H9 (cell line): Measurements from ENCODE around the gene SPRR5. TPM values are rescaled to one million over a fixed set of nuclear protein-coding genes. Genes with fewer than 3 reads are reported as not detected.

Experiments used
- DNase-seq: peaks from one replicate; pipeline ENCODE4 v3.0.0-alpha.2; 2017
- H2AFZ ChIP-seq: one replicate; pipeline ENCODE4 v1.6.1; 2013; ENCODE audit warnings: mild to moderate bottlenecking, low read length, control low read depth, moderate library complexity
- H2AK5ac ChIP-seq: 2 replicates; pipeline ENCODE4 v1.6.1; 2013; ENCODE audit warnings: low read length, control low read depth, mixed read lengths; ENCODE audit not compliant: insufficient read length
- H2BK120ac ChIP-seq: one replicate; pipeline ENCODE4 v1.6.1; 2013; ENCODE audit warnings: low read depth, mild to moderate bottlenecking, low read length, control low read depth, inconsistent platforms; ENCODE audit not compliant: poor library complexity, severe bottlenecking
- H2BK12ac ChIP-seq: 2 replicates; pipeline ENCODE4 v1.6.1; 2013; ENCODE audit warnings: low read length, control low read depth, mixed read lengths, low read depth; ENCODE audit not compliant: insufficient read length
- H2BK15ac ChIP-seq: 2 replicates; pipeline ENCODE4 v1.6.1; 2013; ENCODE audit warnings: low read depth, low read length, control low read depth
- H2BK20ac ChIP-seq: one replicate; pipeline ENCODE4 v1.6.1; 2013; ENCODE audit warnings: low read depth, mild to moderate bottlenecking, low read length, control low read depth, inconsistent platforms; ENCODE audit not compliant: poor library complexity, severe bottlenecking
- H2BK5ac ChIP-seq: 2 replicates; pipeline ENCODE4 v1.6.1; 2013; ENCODE audit warnings: low read length, control low read depth, mixed read lengths; ENCODE audit not compliant: insufficient read length
- H3K14ac ChIP-seq: 2 replicates; pipeline ENCODE4 v1.6.1; 2013; ENCODE audit warnings: low read length, control low read depth; ENCODE audit not compliant: insufficient read depth
- H3K18ac ChIP-seq: 2 replicates; pipeline ENCODE4 v1.6.1; 2013; ENCODE audit warnings: low read depth, mild to moderate bottlenecking, mixed read lengths, low read length, control low read depth; ENCODE audit not compliant: insufficient read length
- H3K23ac ChIP-seq: 2 replicates; pipeline ENCODE4 v1.6.1; 2013; ENCODE audit warnings: low read length, control low read depth, mixed read lengths, low read depth; ENCODE audit not compliant: insufficient read length
- H3K23me2 ChIP-seq: 2 replicates; pipeline ENCODE4 v1.6.1; 2013; ENCODE audit warnings: low read depth, mild to moderate bottlenecking, mixed read lengths, low read length, control low read depth; ENCODE audit not compliant: insufficient read length, poor library complexity, severe bottlenecking
- H3K27ac ChIP-seq: 2 replicates; pipeline ENCODE4 v1.5.1; 2013; ENCODE audit warnings: low read length, control low read depth, mixed read lengths, low read depth; ENCODE audit not compliant: insufficient read length
- H3K27me3 ChIP-seq: 2 replicates; pipeline ENCODE4 v1.6.1; 2013; ENCODE audit warnings: low read length, control low read depth, inconsistent platforms; ENCODE audit not compliant: insufficient read depth
- H3K4ac ChIP-seq: 2 replicates; pipeline ENCODE4 v1.6.1; 2013; ENCODE audit warnings: low read depth, mild to moderate bottlenecking, control low read depth, inconsistent platforms, low read length, moderate library complexity
- H3K4me1 ChIP-seq: 2 replicates; pipeline ENCODE4 v1.6.1; 2013; ENCODE audit warnings: low read length, control low read depth, inconsistent platforms; ENCODE audit not compliant: insufficient read depth
- H3K4me2 ChIP-seq: 2 replicates; pipeline ENCODE4 v1.6.1; 2013; ENCODE audit warnings: low read length, control low read depth, mixed read lengths; ENCODE audit not compliant: insufficient read length, insufficient read depth
- H3K56ac ChIP-seq: 2 replicates; pipeline ENCODE4 v1.6.1; 2013; ENCODE audit warnings: low read depth, mild to moderate bottlenecking, mixed read lengths, low read length, control low read depth; ENCODE audit not compliant: insufficient read length
- H3K79me1 ChIP-seq: 2 replicates; pipeline ENCODE4 v1.6.1; 2013; ENCODE audit warnings: low read depth, mild to moderate bottlenecking, moderate library complexity, low read length, control low read depth, inconsistent platforms; ENCODE audit not compliant: insufficient read depth, poor library complexity, severe bottlenecking
- H3K79me2 ChIP-seq: 2 replicates; pipeline ENCODE4 v1.6.1; 2013; ENCODE audit warnings: low read length, control low read depth, inconsistent platforms; ENCODE audit not compliant: insufficient read depth
- H3K9ac ChIP-seq: 2 replicates; pipeline ENCODE4 v1.6.1; 2013; ENCODE audit warnings: low read length, control low read depth, mixed read lengths; ENCODE audit not compliant: insufficient read length; ENCODE audit errors: extremely low read depth
- H3K9me3 ChIP-seq: one replicate; pipeline ENCODE4 v1.6.1; 2013; ENCODE audit warnings: low read depth, low read length, inconsistent platforms; ENCODE audit not compliant: control insufficient read depth
- H3T11ph ChIP-seq: one replicate; pipeline ENCODE4 v1.6.1; 2013; ENCODE audit warnings: mild to moderate bottlenecking, low read length, control low read depth, inconsistent platforms
- H4K20me1 ChIP-seq: one replicate; pipeline ENCODE4 v1.6.1; 2013; ENCODE audit not compliant: control insufficient read depth, insufficient read length, insufficient read depth
- H4K5ac ChIP-seq: 2 replicates; pipeline ENCODE4 v1.6.1; 2013; ENCODE audit warnings: low read depth, mild to moderate bottlenecking, mixed read lengths, low read length, control low read depth; ENCODE audit not compliant: insufficient read length
- H4K8ac ChIP-seq: replicated peaks from 2 replicates; pipeline ENCODE4 v1.6.1; 2013; ENCODE audit warnings: low read length, control low read depth, mixed read lengths, low read depth; ENCODE audit not compliant: insufficient read length
- H4K91ac ChIP-seq: 2 replicates; pipeline ENCODE4 v1.6.1; 2013; ENCODE audit warnings: low read depth, mild to moderate bottlenecking, moderate library complexity, mixed read lengths, low read length, control low read depth; ENCODE audit not compliant: insufficient read length
- H3K27ac Mint-ChIP-seq, 3 experiments: 2 replicates in 2 of 3; 3 replicates in 1 of 3; pipeline ENCODE4 v1.8.0; 2020 to 2021; ENCODE audit warnings: mixed read lengths in 3 of 3, mild to moderate bottlenecking in 1 of 3, moderate library complexity in 1 of 3
- H3K27me3 Mint-ChIP-seq: 2 replicates; pipeline ENCODE4 v1.8.0; 2021; ENCODE audit warnings: low read depth, mild to moderate bottlenecking, moderate library complexity, mixed read lengths
- H3K36me3 Mint-ChIP-seq, 3 experiments: 2 replicates in 2 of 3; 3 replicates in 1 of 3; pipeline ENCODE4 v1.8.0; 2020 to 2021; ENCODE audit warnings: low read depth in 3 of 3, mixed read lengths in 3 of 3; ENCODE audit not compliant: insufficient read depth in 1 of 3
- H3K4me1 Mint-ChIP-seq, 2 experiments: 2 replicates each; pipeline ENCODE4 v1.8.0; 2020; ENCODE audit warnings: mixed read lengths in 2 of 2
- H3K4me3 Mint-ChIP-seq, 2 experiments: 2 replicates in 1 of 2; 3 replicates in 1 of 2; pipeline ENCODE4 v1.8.0; 2020 to 2021; ENCODE audit warnings: mild to moderate bottlenecking in 2 of 2, mixed read lengths in 2 of 2, moderate library complexity in 1 of 2
- H3K9me3 Mint-ChIP-seq, 2 experiments: 2 replicates in 1 of 2; 3 replicates in 1 of 2; pipeline ENCODE4 v1.8.0; 2020; ENCODE audit warnings: mild to moderate bottlenecking in 2 of 2, mixed read lengths in 2 of 2, moderate library complexity in 1 of 2
- WGBS: extraction: QIAGEN DNeasy Blood & Tissue Kit; methylation state at CpG from one replicate; pipeline ENCODE4 v1.1.7; 2013; ENCODE audit warnings: missing lambda C conversion rate, low lambda C conversion rate, mixed read lengths; ENCODE audit not compliant: insufficient read length; ENCODE audit errors: extremely low coverage; 5-methylcytosine and 5-hydroxymethylcytosine counted together
- total RNA-seq: library from RNA; stranded (reverse); gene quantifications from 2 replicates; pipeline ENCODE4 v1.2.1, GENCODE V29; 2021
- TF ChIP-seq, protein P1 (sequence below): fragments of 200-600 bp; sonication (generic); conservative IDR thresholded peaks from 3 replicates; pipeline ENCODE4 v1.8.0; 2021; ENCODE audit warnings: antibody characterized with exemption, mild to moderate bottlenecking

The SPRR5 gene
- total RNA-seq, 1 experiment from 2014 or later: not detected

DNA sequence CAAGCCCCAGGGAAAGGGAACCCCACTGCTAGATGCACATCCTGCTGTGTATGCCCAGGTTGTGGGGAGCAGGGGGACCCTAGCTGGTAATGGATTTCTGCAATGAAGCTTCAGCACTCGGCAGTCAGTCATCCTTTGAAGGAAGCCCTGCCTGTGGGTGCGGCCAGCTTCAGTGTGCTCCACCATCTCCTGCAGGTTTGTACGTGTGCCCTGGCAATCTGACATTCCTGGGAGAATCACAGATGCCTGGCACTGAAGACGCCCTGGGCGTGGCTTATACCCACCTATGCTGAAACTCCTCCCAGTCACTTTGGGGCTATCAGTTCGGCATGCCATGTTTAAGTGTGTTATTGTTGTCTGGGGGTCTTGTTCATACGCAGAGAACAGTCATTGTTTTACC, 6.8 kb downstream of the SPRR5 start:
- no peak for DNase-seq

More for the DNA sequence above, 6.8 kb downstream of the SPRR5 start:
- H3K4me1 Mint-ChIP-seq: no peaks in the 10 kb centered on the region
- H3T11ph ChIP-seq: no peak overlapping the region
- peaks cover 25 to 59% of the 10 kb centered on the region in 2 experiments for H3K9me3 Mint-ChIP-seq
- H3K23ac ChIP-seq: no peak overlapping the region
- H3K18ac ChIP-seq: no peak overlapping the region
- H4K20me1 ChIP-seq: no peaks in the 10 kb centered on the region
- no peak overlapping the region for H4K91ac ChIP-seq
- no peak overlapping the region for H2BK15ac ChIP-seq
- no peak overlapping the region for H3K4ac ChIP-seq
- H4K5ac ChIP-seq: no peak overlapping the region
- H3K27ac ChIP-seq: no peak overlapping the region
- H3K9me3 ChIP-seq: no peaks in the 10 kb centered on the region
- no peaks in the 10 kb centered on the region for H3K23me2 ChIP-seq
- no CpG with 5 or more reads among the region's 7 CpGs for WGBS
- H2BK12ac ChIP-seq: no peak overlapping the region
- TF ChIP-seq, protein P1, sequence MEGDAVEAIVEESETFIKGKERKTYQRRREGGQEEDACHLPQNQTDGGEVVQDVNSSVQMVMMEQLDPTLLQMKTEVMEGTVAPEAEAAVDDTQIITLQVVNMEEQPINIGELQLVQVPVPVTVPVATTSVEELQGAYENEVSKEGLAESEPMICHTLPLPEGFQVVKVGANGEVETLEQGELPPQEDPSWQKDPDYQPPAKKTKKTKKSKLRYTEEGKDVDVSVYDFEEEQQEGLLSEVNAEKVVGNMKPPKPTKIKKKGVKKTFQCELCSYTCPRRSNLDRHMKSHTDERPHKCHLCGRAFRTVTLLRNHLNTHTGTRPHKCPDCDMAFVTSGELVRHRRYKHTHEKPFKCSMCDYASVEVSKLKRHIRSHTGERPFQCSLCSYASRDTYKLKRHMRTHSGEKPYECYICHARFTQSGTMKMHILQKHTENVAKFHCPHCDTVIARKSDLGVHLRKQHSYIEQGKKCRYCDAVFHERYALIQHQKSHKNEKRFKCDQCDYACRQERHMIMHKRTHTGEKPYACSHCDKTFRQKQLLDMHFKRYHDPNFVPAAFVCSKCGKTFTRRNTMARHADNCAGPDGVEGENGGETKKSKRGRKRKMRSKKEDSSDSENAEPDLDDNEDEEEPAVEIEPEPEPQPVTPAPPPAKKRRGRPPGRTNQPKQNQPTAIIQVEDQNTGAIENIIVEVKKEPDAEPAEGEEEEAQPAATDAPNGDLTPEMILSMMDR: no peak
- H3K79me1 ChIP-seq: no peaks in the 10 kb centered on the region
- H3K4me1 ChIP-seq: no peaks in the 10 kb centered on the region
- no peak overlapping the region for H3K14ac ChIP-seq
- H4K8ac ChIP-seq: no peak overlapping the region
- H2AK5ac ChIP-seq: no peak overlapping the region
- H3K79me2 ChIP-seq: no peaks in the 10 kb centered on the region
- H2BK120ac ChIP-seq: no peak overlapping the region
- H2AFZ ChIP-seq: no peak overlapping the region
- H3K27me3 Mint-ChIP-seq: peaks cover 5% of the 10 kb centered on the region
- no peak overlapping the region for H2BK5ac ChIP-seq
- no peak overlapping the region for H3K4me2 ChIP-seq
- H3K27me3 ChIP-seq: no peaks in the 10 kb centered on the region
- no peak overlapping the region for H3K27ac Mint-ChIP-seq
- no peak overlapping the region for H3K4me3 Mint-ChIP-seq
- H3K36me3 Mint-ChIP-seq: no peaks in the 10 kb centered on the region
- H3K9ac ChIP-seq: no peak overlapping the region
- H3K56ac ChIP-seq: no peak overlapping the region
- H2BK20ac ChIP-seq: no peak overlapping the region
